Measurements from ENCODE around the gene JAM2. TPM values are rescaled to one million over a fixed set of nuclear protein-coding genes. Genes with fewer than 3 reads are reported as not detected.
"Not testable (repeated sequence)": the region's sequence is repeated elsewhere in the genome, so short reads cannot be mapped to it uniquely, and the experiment has no call there.

JAM2 gene
- total RNA-seq, 2 experiments from 2014 or later, result 1.5 TPM

DNA sequence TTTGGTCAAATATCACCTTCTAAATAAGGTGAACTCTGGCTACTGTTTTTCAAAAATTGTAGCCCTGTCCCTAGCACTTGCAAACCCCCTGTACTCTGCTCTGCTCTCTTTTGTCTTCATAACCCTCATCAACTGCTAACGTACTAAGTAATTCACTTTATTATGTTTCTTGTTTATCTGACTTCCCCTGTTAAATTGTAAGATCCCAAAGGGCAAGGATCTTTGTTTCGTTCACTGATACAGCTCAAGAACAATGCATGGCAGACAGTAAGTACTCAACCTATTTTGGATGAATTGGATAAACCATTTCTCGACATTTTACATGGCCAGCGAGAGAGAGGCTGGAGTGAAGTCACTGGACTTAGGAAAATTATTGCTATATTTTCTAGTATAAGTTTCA, 48.7 kb downstream of the JAM2 start:
- ChIA-PET POLR2A (no interaction called here), CTCF (no interaction called here)
- H3K27ac Mint-ChIP-seq, result no peak overlapping the region
- H3K27me3 Mint-ChIP-seq, result peaks cover 2% of the 10 kb centered on the region
- H3K4me3 Mint-ChIP-seq, result no peak overlapping the region
- H3K4me1 Mint-ChIP-seq (ENCODE audit: low read depth), result no peaks in the 10 kb centered on the region
- no peak for DNase-seq
- no peak for TF ChIP-seq CTCF (IDR thresholded peaks at IDR 0.05)
- no peaks in the 10 kb centered on the region for H3K9me3 Mint-ChIP-seq
- intact Hi-C loops (cut with micrococcal nuclease), result no loop called here
- no peak for ATAC-seq
- H3K36me3 Mint-ChIP-seq (ENCODE audit: low read depth), result no peaks in the 10 kb centered on the region

- no peaks in the 10 kb centered on the region for H3K9me3 Mint-ChIP-seq
- no peaks in the 10 kb centered on the region for H3K4me1 Mint-ChIP-seq (ENCODE audit: low read depth)
- intact Hi-C loops (cut with micrococcal nuclease), result no loop called here
- H3K27ac Mint-ChIP-seq, result no peak overlapping the region
- ChIA-PET CTCF (interaction anchor here (0.6 kb wide), 1 partner anchor 11 kb away, joined by 3 read pairs; no protein-coding TSS in a partner anchor), POLR2A (no interaction called here)
- no peak for DNase-seq
- no peak overlapping the region for H3K4me3 Mint-ChIP-seq
- ATAC-seq, result no peak
- no peak for TF ChIP-seq CTCF (IDR thresholded peaks at IDR 0.05)
- peaks cover 2% of the 10 kb centered on the region for H3K27me3 Mint-ChIP-seq
- no peaks in the 10 kb centered on the region for H3K36me3 Mint-ChIP-seq (ENCODE audit: low read depth)
Measured at GRCh38 chr21:25688275-25689155, 49.5 kb downstream of the JAM2 start.

DNA sequence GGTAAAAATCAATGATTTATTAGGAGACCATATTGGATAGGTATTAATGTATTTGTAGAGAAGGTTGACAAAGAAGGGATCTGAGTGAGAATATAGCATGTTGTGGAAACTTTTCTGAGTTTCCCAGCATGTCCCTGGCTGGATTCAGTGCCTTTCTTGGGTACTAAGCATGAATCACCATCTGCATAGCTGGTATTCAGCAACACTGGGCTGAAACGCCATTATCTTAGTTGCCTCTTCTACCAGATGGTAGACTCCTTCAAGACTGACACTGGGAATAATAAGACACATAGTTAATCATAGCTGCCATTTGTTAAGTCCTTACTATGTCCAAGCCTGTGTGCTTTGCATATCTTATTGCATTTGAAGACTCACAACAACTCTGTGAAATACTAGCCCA, 50.2 kb downstream of the JAM2 start:
- H3K27ac Mint-ChIP-seq, result no peak overlapping the region
- H3K27me3 Mint-ChIP-seq, result peaks cover 2% of the 10 kb centered on the region
- DNase-seq (no peak), ATAC-seq (no peak)
- ChIA-PET POLR2A (no interaction called here), CTCF (interaction anchor here (0.6 to 1.2 kb wide), 2 partner anchors 12 to 18 kb away, joined by 3 read pairs; no protein-coding TSS in a partner anchor)
- intact Hi-C loops (cut with micrococcal nuclease), result no loop called here
- no peaks in the 10 kb centered on the region for H3K9me3 Mint-ChIP-seq
- no peaks in the 10 kb centered on the region for H3K4me1 Mint-ChIP-seq (ENCODE audit: low read depth)
- TF ChIP-seq CTCF (IDR thresholded peaks at IDR 0.05), result no peak
- H3K4me3 Mint-ChIP-seq, result no peak overlapping the region
- no peaks in the 10 kb centered on the region for H3K36me3 Mint-ChIP-seq (ENCODE audit: low read depth)

DNA sequence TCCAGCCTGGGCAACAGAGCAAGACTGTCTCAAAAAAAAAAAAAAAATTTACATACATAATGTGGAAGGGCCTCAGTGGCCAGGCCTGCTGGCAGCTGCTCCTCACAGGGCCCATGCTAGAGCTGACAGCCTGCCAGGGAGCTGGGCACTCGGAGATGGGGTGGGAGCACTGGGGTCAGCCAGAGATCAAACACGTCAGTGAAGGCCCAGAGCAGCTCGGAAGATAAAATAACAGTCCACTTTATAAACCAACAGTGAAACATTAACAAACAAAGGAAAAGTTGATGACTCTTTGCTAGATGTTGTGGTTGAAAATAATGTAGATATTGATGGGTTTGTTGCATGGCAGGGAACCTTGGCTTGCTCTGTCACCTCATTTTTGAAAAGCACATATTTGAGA, 52.9 kb downstream of the JAM2 start:
- CTCF ChIA-PET, result no interaction called here
- no peaks in the 10 kb centered on the region for H3K36me3 Mint-ChIP-seq (ENCODE audit: low read depth)
- ATAC-seq (no peak), DNase-seq (no peak)
- POLR2A ChIA-PET, result no interaction called here
- no peaks in the 10 kb centered on the region for H3K4me1 Mint-ChIP-seq (ENCODE audit: low read depth)
- H3K27ac Mint-ChIP-seq, result no peak overlapping the region
- TF ChIP-seq CTCF (IDR thresholded peaks at IDR 0.05), result no peak
- no peak overlapping the region for H3K4me3 Mint-ChIP-seq
- intact Hi-C loops (cut with micrococcal nuclease), result no loop called here
- H3K27me3 Mint-ChIP-seq, result no peaks in the 10 kb centered on the region
- no peaks in the 10 kb centered on the region for H3K9me3 Mint-ChIP-seq

GRCh38 chr21:25695461-25695860, 56.4 kb downstream of the JAM2 start:
- H3K4me3 Mint-ChIP-seq, H3K9me3 Mint-ChIP-seq, POLR2A ChIA-PET: not testable (repeated sequence)

More at GRCh38 chr21:25695461-25695860, 56.4 kb downstream of the JAM2 start:
- H3K4me1 Mint-ChIP-seq (ENCODE audit: low read depth); ATAC-seq; H3K36me3 Mint-ChIP-seq (ENCODE audit: low read depth); H3K27me3 Mint-ChIP-seq; CTCF ChIA-PET; DNase-seq; H3K27ac Mint-ChIP-seq; intact Hi-C loops (cut with micrococcal nuclease): not testable (repeated sequence)

All from activated CD8-positive, alpha-beta T cell treated with anti-CD3 and anti-CD28 coated beads for 36 hours (primary cell).